ENCODE results near the gene CCDC146. TPM values are rescaled to one million over a fixed set of nuclear protein-coding genes. Genes with fewer than 3 reads are reported as not detected.

Gene CCDC146, protein sequence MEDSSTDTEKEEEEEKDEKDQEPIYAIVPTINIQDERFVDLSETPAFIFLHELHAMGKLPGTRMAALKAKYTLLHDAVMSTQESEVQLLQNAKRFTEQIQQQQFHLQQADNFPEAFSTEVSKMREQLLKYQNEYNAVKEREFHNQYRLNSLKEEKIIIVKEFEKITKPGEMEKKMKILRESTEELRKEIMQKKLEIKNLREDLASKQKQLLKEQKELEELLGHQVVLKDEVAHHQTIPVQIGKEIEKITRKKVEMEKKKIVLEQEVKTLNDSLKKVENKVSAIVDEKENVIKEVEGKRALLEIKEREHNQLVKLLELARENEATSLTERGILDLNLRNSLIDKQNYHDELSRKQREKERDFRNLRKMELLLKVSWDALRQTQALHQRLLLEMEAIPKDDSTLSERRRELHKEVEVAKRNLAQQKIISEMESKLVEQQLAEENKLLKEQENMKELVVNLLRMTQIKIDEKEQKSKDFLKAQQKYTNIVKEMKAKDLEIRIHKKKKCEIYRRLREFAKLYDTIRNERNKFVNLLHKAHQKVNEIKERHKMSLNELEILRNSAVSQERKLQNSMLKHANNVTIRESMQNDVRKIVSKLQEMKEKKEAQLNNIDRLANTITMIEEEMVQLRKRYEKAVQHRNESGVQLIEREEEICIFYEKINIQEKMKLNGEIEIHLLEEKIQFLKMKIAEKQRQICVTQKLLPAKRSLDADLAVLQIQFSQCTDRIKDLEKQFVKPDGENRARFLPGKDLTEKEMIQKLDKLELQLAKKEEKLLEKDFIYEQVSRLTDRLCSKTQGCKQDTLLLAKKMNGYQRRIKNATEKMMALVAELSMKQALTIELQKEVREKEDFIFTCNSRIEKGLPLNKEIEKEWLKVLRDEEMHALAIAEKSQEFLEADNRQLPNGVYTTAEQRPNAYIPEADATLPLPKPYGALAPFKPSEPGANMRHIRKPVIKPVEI
- total RNA-seq (2022; extraction: Qiagen RNA extraction): 0.32 to 0.70 TPM (median 0.49 TPM) in 5 replicates

DNA sequence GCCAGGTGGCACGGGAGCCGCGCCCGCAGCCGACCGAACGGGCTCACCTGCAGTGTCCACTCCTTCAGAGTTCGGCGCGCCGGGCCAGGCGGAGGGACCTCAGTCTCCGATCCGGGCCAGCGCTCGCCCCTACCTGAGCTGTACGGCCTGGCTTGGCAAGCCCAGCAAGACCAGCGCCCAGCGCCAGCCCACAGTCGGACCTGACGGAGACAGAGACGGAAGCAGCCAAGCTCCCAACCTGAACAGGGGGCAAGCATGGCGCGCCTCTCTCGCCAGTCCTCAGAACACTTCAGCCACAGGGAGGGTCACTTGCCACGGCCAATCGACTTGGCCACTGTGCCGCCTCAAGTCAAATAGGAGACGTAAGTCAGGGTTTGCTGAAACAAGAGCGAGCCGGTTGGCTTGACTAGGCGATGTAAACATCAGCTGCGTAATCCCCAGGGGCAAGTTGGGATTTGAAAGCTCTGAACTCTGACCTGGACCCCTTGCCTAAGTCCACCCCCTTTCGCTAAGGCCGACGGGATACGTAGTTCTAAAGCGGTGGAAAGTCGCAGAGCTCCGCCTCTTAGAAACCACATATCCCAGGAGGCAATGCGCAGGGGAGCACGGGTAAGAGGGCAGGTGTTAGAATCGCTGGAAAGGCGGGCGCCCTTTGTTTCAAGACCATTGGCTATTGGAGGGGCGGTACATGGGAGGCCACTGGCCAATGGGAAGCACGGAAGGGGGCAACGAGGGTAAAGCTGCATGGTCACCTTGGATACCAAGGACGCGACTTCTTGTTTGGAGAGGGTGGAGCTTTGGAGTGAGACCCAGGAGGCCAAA lies at the start of gene CCDC146:
CCDC146 (plus strand) TSS at position 756 of the 822 bp plus-strand sequence. CDS start 45,054 bp downstream, outside the sequence.

DNA sequence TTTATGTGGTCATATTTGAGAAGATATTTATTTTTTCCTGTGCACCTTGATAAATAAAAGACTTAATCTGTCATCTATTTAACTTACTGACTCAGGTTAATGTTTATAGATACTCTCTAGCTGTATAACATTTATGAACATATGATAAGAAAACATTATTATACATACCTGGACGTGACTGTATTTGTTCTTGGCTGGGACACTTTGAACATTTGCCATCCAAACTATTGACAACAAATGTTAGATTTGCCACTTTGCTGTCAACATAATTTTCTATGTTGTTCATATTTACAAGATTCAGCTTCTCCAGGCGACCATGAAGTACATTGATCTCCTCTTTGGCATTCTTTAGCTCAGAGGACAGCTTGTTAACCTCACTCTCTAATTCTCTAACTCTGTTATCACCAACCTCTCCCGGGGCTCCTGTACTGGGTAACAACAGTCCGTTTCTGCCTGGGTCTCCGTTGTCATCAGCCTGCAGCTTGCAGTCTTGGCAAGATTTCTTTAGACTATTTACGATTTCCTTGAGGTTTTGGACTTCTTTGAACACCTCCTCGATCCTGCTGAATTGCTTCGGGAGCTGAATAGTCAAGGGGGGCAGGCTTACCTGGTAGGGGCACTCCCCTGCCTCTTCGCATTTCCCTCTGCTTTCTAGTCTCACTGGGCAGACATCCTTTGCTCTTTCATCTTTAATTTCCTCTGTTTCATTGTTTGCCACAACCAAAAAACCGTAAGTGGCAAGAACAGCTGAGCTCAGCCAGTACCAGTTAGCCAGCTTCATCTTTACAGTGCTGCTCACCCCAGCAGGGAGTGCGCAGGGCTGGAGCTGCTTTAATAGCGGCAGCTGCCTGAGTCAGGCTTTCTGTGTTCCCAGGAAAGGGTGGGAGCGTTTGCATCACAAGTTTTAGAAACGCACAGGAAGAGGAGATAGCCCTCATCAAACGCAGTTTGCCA lies 76.9 kb downstream of the CCDC146 start, which contains the start of gene FGL2:
FGL2 (minus strand) TSS at position 807 of the 954 bp plus-strand sequence; CDS start at position 781, 26 bp downstream.

Other genes with a start within 250 kb of the CCDC146 start
- not detected in 5 replicates for gene SPDYE17, start 90.3 kb upstream of the CCDC146 start, total RNA-seq (2022; extraction: Qiagen RNA extraction)
- 0.15 to 0.24 TPM in 2 of 5 replicates, not detected in the others for gene SPDYE18, start 60.1 kb upstream of the CCDC146 start, total RNA-seq (2022; extraction: Qiagen RNA extraction)
- not detected in 5 replicates for gene FGL2, start 77.2 kb downstream of the CCDC146 start, total RNA-seq (2022; extraction: Qiagen RNA extraction)

Measured in A549 treated with Hydrocortisone at 1 μM for 4 hours (cell line).